ENCODE measurements around the gene OR52K2.
"Not testable (repeated sequence)": the region's sequence is repeated elsewhere in the genome, so short reads cannot be mapped to it uniquely, and the experiment has no call there.

OR52K2 gene

GRCh38 chr11:4480577-4481239 lies 31.6 kb downstream of the OR52K2 start:
- DNase-seq = peak in 3 of 4 experiments; percentile 35 to 37 (median 36)

DNA sequence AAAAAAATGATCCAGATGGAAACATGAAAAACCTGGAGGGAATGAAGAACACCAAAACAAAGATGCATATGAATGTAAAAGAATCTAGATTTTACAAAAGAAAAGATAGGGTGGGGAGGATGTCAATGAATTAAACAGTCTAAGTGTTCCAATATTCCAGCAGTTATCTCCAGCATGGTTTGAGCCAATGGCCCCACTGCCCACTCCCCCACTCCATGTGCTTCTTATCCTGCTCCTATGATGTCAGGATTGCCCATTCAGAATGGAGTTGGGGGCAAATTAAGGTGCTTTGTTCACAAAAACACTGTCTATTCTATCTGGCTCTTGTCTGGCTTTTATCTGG lies 32.1 kb downstream of the OR52K2 start:
- DNase-seq = no peak

DNA sequence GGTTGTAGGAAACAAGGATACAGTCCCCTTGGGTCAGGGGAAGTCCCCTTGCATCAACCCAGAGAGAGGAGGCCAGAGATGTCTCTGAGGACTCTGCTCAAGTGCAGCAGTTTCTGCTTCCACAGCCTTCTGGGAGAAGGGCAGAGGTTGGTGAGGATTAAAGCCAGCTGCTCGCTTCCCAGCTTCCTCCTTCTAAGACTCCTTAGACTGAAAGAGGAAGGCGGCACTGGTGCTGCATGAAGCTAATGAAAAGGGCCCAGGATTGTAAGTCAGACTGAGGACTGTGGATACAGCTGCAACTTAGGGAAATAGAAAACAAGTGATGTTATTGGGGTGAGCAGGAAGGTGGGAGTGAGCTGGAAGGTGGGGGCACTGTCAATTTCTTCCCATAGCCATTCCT lies 33.4 kb downstream of the OR52K2 start, which contains the start of gene OR52K1:
TSS of gene OR52K1 (plus strand) at position 202 of the 400 bp plus-strand sequence. CDS start 6,255 bp downstream, outside the sequence.
- peak; percentile 81 to 92 (median 88) for DNase-seq

DNA sequence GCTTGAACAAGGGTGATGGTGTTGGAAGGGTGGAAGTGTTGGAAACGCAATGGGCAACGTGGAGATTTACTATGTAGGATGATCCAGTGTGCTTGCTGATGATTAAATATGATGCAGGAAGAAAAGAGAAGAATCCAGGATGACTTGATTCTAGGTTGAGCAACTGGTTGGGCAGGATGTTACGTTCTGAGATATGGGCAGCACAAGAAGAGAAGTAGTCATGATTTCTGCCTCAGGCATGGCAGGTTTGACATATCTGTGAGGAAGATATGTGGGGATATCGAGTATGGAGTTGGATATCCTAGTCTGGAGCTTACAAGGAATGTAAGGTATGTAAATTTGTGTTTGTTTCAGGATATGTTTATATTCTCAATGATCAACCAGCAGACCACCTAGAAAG lies 35.2 kb downstream of the OR52K2 start:
- no peak for DNase-seq

DNA sequence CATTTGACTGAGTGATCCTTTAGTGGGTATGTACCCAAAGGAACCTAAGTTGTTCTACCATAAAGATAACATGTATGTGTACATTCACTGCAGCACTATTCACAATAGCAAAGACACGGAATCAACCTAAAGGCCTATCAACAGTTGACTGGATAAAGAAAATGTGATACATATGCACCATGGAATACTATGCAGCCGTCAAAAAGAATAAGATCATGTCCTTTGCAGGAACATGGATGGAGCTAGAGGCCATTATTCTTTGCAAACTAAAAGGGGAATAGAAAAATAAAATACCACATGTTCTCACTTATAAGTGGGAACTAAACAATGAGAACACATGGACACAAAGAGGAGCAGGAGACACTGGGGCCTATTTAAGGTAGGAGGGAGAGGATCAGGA lies 42.3 kb downstream of the OR52K2 start:
- not testable (repeated sequence) for DNase-seq

DNA sequence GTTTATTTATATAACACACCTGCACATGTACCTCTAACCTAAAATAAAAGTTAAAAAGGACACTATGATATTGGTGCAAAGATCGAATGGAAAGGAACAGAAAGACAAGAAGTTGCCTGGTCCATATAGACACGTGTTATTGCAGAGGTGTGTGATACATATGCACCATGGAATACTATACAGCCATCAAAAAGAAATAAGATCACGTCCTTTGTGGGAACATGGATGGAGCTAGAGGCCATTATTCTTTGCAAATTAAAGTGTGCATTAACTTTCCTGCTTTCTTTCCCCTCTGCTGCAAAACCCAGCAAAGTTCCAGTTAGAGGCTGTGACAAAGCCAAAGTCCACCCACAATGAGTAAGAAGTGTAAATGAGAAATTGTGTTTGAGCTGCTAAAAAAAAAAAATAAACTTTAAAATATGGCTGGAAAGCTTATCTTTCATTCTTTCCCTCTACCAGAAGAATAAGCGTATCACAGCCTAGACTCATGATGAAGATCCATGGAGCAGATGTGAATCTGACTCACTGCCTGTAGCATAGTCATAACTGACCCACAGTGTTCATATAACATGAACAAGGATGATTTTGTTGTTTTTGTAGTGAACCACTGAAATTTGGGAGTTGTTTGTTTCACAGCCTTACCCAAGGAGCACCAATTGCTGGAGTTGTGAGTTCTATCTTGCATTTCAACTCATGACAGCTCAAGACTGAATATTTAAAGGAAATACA lies 42.9 kb downstream of the OR52K2 start:
- no peak for DNase-seq

GRCh38 chr11:4493480-4493818 lies 44.4 kb downstream of the OR52K2 start:
- DNase-seq = no peak

DNA sequence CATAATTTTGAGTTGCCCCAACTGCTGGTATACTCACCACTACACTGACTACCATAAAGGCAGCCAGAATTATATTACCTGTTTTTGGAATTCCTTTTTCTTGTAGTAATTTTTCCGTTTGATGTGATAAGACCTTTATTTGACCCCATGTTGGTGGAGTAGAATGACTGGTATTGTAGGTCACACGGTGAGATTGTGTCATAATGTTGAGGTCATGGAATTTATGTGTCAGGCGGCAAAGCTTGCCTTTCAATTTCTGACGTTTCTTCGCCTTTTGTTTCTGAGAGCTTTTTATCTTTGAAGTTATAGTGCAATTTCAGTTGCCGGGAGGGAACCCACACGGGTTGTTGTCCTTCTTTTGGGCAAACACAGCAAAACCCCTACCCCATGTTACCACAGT lies 46.4 kb downstream of the OR52K2 start:
- DNase-seq = peak; percentile 17 to 44 (median 24)

DNA sequence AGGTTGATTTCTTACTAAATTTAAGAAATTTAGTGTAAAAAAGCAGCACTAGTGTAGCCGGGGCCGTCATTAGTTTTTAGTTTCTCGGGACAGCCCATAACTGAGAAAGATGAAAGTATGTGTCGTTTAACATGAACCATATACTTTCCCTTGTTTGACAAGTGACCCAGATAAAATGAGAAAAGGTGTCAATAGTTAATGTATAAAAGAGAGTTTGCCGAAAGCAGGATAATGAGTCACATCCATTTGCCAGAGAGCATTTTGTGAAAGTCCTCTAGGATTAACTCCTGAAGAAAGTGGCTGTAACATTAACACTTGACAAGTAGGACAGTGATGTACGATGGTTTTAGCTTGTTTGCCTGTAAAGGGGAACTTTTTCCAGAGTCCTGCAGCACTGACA lies 46.9 kb downstream of the OR52K2 start:
- no peak for DNase-seq

GRCh38 chr11:4496557-4497248 lies 47.6 kb downstream of the OR52K2 start:
- DNase-seq = no peak

Data from suppressor macrophage (primary cell).